OCI-LY7 (cell line): ENCODE measurements around the gene ROBO1.

Source experiments
- CTCF ChIP-seq: fragments of 200-600 bp; sonication (generic); conservative IDR thresholded peaks from 2 replicates; pipeline ENCODE4 v1.5.1; 2014; ENCODE audit warnings: mild to moderate bottlenecking, antibody characterized with exemption, low read length, moderate library complexity, mixed read lengths
- EZH2phosphoT487 ChIP-seq: fragments of 200-600 bp; sonication (generic); IDR thresholded peaks from 2 replicates; pipeline ENCODE4 v1.6.1; 2018; ENCODE audit warnings: low read depth, borderline replicate concordance, mild to moderate bottlenecking, mixed run types, antibody characterized with exemption, low read length, moderate library complexity, mixed read lengths

DNA sequence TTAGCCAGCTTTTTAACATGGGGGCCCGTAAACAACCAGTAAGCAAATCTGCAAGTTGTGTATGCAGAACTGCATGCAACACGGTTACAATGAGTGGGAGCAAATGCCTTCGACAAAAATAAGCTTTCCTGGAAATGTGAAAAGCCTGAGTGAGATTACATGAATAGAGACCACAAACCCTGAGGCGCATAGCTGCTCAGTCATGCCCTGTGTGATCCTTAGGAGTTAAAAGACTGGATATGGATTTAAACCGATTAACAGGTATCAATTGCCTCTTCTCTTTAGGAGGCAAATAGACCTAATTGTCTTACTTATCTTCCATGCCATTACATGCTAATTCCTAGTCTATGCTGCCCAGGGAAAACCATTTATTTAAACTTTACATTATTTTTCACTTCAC, 810.3 kb downstream of the ROBO1 start:
- no peak for TF ChIP-seq CTCF
- no peak for TF ChIP-seq EZH2phosphoT487
